Right lobe of liver (tissue), 4 donors: ENCODE data around the gene OPHN1.

ENCODE experiments used
- POLR2A ChIP-seq: fragments of 450-650 bp; IDR thresholded peaks from one replicate; pipeline ENCODE4 v1.6.1; 2017; ENCODE audit warnings: antibody characterized with exemption, mild to moderate bottlenecking
- TF ChIP-seq, protein P1 (sequence below), 4 donors: fragments of 200-600 bp in 3 of 4; fragments of 450-650 bp in 1 of 4; IDR thresholded peaks; one replicate each; pipeline versions ENCODE4 v1.5.1 to v1.8.0; 2016 to 2022; ENCODE audit warnings: antibody characterized with exemption in 4 of 4, mild to moderate bottlenecking in 2 of 4
- donor health status: DM: no; HTN: no; CAD: no.
- donor health status: DM: no; HTN: no; CAD: no.
- donor health status: DM: no; HTN: yes; CAD: no.

DNA sequence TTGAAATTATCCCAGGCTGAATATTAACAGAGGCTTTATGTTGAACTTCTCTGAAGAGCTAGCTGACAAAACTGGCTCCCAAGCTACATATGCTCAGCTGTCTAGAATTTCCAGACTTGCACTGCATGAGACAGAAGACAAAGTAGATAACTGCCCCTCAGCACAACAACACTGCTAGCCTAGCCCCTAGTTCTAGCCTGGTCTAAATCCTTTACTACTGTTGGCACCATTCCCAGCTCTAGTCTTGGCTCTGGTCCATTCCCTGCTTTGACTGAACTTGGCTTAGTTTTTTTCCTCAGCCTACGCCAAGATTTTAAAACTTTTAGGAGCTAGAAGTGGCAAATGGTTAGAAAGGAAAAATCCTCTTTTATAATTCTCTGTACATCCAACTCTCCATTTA lies 7.6 kb upstream of the OPHN1 start:
- TF ChIP-seq, protein P1, sequence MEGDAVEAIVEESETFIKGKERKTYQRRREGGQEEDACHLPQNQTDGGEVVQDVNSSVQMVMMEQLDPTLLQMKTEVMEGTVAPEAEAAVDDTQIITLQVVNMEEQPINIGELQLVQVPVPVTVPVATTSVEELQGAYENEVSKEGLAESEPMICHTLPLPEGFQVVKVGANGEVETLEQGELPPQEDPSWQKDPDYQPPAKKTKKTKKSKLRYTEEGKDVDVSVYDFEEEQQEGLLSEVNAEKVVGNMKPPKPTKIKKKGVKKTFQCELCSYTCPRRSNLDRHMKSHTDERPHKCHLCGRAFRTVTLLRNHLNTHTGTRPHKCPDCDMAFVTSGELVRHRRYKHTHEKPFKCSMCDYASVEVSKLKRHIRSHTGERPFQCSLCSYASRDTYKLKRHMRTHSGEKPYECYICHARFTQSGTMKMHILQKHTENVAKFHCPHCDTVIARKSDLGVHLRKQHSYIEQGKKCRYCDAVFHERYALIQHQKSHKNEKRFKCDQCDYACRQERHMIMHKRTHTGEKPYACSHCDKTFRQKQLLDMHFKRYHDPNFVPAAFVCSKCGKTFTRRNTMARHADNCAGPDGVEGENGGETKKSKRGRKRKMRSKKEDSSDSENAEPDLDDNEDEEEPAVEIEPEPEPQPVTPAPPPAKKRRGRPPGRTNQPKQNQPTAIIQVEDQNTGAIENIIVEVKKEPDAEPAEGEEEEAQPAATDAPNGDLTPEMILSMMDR (IDR thresholded peaks at IDR 0.05) = no peak
- no peak for TF ChIP-seq POLR2A
